ENCODE measurements around the gene CHAC1. TPM values are rescaled to one million over a fixed set of nuclear protein-coding genes. Genes with fewer than 3 reads are reported as not detected.

The CHAC1 gene, protein sequence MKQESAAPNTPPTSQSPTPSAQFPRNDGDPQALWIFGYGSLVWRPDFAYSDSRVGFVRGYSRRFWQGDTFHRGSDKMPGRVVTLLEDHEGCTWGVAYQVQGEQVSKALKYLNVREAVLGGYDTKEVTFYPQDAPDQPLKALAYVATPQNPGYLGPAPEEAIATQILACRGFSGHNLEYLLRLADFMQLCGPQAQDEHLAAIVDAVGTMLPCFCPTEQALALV
- total RNA-seq (1 to 10 TPM; 3.5 to 5.8 TPM), polyA plus RNA-seq (ENCODE audit: insufficient read length in 6 of 6) (1 to 10 TPM in 5 of 6 donors, under 1 TPM in 1; 0.78 to 1.6 (median 1.1) TPM)
- long read RNA-seq, donor 1: 0 reads
- long read RNA-seq, donor 2, partial matches to known transcripts: 0 of 1 reads
- long read RNA-seq, donor 2, other reads (novel, unspliced or antisense): 0 of 1 reads
- long read RNA-seq, donor 3: 0 reads
- long read RNA-seq, donor 4, partial matches to known transcripts: 0 of 5 reads
- long read RNA-seq, donor 4, other reads (novel, unspliced or antisense): 1 of 5 reads
- long read RNA-seq, donor 5: 0 reads
- long read RNA-seq, donor 6, partial matches to known transcripts: 0 of 2 reads
- long read RNA-seq, donor 6, other reads (novel, unspliced or antisense): 0 of 2 reads
- long read RNA-seq, donor 7, partial matches to known transcripts: 0 of 1 reads
- long read RNA-seq, donor 7, other reads (novel, unspliced or antisense): 0 of 1 reads
- long read RNA-seq, donor 8: 0 reads
- long read RNA-seq, donor 9: 0 reads
- long read RNA-seq, donor 10, partial matches to known transcripts: 0 of 3 reads
- long read RNA-seq, donor 10, other reads (novel, unspliced or antisense): 0 of 3 reads
- long read RNA-seq, donor 11: 0 reads
- long read RNA-seq, donor 12: 0 reads

DNA sequence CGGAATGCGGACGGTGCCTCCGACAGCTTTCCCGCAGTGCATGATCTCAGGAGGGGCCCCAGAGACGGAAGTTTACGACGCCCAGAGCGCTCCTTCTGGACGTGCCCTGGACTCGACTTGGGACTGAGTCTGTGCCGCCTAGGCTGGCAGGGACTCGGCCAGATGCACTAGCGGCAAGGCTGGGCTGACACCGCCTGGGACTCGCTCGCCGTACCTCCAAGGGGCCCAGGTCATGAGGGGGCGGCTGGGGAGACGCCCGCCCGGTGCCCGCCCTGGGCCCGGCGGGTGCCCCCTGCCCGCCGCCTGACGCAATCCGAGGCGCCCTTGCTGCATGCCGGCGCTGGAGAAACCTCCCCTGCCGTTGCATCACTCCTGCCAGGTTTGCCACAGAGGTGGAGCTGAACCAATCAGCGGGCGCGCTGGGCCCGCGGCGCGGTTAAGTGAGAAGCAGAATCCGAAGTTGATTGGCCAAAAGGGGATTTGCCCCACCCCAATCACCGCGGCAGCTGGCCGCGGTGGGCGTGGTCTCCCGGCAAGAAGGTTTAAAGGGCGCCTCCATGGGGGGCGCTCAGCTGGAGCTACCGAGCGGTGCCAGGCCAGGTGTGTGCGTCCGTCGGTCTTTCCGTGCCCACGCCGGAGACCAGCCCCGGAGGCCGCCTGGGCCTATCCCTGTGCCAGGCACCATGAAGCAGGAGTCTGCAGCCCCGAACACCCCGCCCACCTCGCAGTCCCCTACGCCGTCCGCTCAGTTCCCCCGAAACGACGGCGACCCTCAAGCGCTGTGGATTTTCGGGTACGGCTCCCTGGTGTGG lies at the start of gene CHAC1:
CHAC1 (plus strand) TSS at position 571 of the 812 bp plus-strand sequence; CDS start at position 684, 113 bp downstream.
- H3K4me1 ChIP-seq: peaks cover 3 to 31% of the 10 kb centered on the region in 2 donors
- no peaks in the 10 kb centered on the region for H3K27me3 ChIP-seq
- intact Hi-C loops (cut with DNase I): no loop called here
- H3K27ac ChIP-seq: peak within 1 kb of the TSS; percentile 75 to 80
- H3K9me3 ChIP-seq: no peaks in the 10 kb centered on the region
- peaks cover 0 to 3% of the 10 kb centered on the region in 2 donors for H3K36me3 ChIP-seq
- ATAC-seq: peak; percentile 95
- H3K4me3 ChIP-seq: peak within 1 kb of the TSS; percentile 59 to 77
- TF ChIP-seq, protein P1, sequence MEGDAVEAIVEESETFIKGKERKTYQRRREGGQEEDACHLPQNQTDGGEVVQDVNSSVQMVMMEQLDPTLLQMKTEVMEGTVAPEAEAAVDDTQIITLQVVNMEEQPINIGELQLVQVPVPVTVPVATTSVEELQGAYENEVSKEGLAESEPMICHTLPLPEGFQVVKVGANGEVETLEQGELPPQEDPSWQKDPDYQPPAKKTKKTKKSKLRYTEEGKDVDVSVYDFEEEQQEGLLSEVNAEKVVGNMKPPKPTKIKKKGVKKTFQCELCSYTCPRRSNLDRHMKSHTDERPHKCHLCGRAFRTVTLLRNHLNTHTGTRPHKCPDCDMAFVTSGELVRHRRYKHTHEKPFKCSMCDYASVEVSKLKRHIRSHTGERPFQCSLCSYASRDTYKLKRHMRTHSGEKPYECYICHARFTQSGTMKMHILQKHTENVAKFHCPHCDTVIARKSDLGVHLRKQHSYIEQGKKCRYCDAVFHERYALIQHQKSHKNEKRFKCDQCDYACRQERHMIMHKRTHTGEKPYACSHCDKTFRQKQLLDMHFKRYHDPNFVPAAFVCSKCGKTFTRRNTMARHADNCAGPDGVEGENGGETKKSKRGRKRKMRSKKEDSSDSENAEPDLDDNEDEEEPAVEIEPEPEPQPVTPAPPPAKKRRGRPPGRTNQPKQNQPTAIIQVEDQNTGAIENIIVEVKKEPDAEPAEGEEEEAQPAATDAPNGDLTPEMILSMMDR (IDR thresholded peaks at IDR 0.05): no peak
- peak; percentile 71 to 98 (median 94) for DNase-seq

DNA sequence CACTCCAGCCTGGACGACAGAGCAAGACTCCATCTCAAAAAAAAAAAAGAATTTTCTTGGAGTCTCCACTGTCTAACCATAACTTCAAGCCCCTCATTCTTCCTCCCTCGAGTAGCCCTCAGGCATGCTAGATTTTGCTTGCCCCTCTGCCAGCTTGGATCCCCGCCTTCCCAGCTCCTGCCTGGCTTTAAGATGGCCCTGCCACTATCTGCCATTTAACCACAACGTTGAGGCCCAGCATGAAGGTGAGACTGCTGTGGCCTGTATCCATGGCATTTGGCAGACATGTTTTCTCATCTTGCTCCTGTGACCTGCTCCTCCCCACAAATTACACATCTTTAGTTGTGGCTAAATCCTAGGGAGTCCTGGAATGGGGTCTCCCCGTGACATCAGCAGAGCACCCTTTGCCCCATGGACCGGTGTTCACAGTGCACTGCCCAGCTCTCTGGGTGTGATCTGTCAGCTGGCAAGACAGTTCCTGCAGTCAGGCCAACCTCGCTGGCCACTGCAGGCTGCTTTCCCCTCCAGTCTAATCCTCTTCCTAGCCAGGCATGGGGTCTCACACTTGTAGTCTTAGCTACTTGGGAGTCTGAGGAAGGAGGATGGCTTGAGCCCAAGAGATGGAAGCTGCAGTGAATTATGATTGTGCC lies 48.6 kb upstream of the CHAC1 start:
- intact Hi-C loops (cut with DNase I): loop anchor here in 1 of 2 donors (5.0 kb wide), 2 partner anchors 118 to 278 kb away; no protein-coding TSS in a partner anchor
- DNase-seq (no peak), ATAC-seq (no peak)
- TF ChIP-seq, protein P1 (IDR thresholded peaks at IDR 0.05): no peak
- Histone ChIP-seq H3K27me3 (no peaks in the 10 kb centered on the region), H3K4me1 (peaks cover 33 to 91% of the 10 kb centered on the region in 2 donors), H3K36me3 (peaks cover 0 to 40% of the 10 kb centered on the region in 2 donors), H3K9me3 (no peaks in the 10 kb centered on the region), H3K4me3 (no peak overlapping the region), H3K27ac (peak overlapping the region; percentile 13 to 84)

DNA sequence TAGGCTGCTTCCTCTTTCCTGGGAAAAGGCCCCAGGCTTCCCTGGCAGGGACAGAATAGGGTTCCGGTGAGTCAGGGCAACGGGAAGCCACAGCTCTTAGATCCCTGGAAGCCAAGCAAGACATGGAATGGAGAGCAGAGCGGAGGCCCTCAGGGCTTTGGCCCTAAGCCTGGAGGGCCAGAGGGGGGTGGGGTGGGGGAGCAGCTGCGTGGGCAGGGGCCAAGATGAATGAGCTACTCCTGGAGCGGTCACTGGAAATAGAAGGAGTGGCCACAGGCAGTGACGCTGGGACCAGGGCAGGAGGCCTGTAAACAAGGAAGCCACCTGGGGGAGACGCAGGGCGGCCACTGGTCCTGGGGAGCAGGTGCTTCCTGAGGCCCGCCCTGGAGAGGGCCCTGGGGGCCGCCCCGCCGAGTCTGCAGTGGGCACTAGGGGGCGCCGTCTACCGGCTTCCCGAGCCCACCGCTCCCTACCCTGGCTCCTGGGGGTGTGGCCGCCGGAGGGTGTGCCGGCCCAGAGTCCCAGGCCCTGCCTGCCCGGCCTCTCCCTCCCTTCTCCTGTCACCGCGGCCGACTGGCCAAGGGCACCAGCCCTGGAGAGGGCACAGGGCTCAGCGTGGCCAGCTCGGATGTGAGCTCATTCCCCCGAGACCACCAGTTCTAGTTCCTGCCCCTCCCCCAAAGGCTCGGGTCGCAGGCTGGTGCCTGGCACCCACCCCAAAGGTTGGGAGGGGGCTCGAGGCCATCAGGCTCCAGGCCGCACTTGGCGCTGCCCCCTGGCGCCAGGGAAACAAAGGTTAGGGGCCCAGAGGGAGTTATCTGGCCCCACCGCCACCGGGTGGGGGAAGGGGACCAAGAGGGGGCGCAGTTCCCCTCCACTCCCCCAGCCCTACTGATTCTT lies 46.9 kb upstream of the CHAC1 start:
- Histone ChIP-seq H3K36me3 (peaks cover 0 to 24% of the 10 kb centered on the region in 2 donors), H3K27ac (peak overlapping the region; percentile 89 to 90), H3K4me3 (peak overlapping the region; percentile 34), H3K27me3 (no peaks in the 10 kb centered on the region), H3K4me1 (peaks cover 33 to 93% of the 10 kb centered on the region in 2 donors), H3K9me3 (no peaks in the 10 kb centered on the region)
- TF ChIP-seq, protein P1 (IDR thresholded peaks at IDR 0.05): peak; percentile 89 to 94
- intact Hi-C loops (cut with DNase I): loop anchor here in 1 of 2 donors (5.0 kb wide), 1 partner anchor 116 kb away; no protein-coding TSS in a partner anchor
- peak; percentile 75 to 95 (median 91) for DNase-seq
- ATAC-seq: peak; percentile 89

Measured in left lung (tissue), 14 donors.